22Rv1 (cell line): ENCODE data around the gene KIF12.

Source experiments
- ZFX ChIP-seq: fragments of 450-650 bp; IDR thresholded peaks from 2 replicates; pipeline ENCODE4 v1.6.1; 2017; ENCODE audit warnings: antibody characterized with exemption, borderline replicate concordance
- TF ChIP-seq, protein P1 (sequence below): fragments of 450-650 bp; IDR thresholded peaks from 2 replicates; pipeline ENCODE4 v1.5.1; 2017; ENCODE audit warnings: mild to moderate bottlenecking

DNA sequence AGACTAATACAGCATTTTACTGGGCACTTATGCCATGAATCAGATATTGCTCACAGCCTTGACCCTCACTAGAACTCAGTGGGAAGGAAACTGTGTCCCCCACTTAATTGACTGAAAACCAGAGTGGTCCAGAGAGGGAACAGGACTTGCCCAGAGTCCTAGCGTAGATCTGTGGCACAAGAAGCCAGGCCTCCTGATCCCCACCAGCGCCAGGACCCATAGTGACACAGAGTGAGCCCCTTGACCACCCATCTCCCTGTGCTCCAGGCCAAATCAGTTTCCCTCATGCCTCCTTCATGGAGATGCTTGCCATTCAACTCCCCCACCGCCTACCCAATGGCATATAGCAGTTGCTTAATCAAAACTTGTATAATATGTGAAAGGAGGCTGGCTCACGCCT, 8.3 kb downstream of the KIF12 start:
- TF ChIP-seq, protein P1, sequence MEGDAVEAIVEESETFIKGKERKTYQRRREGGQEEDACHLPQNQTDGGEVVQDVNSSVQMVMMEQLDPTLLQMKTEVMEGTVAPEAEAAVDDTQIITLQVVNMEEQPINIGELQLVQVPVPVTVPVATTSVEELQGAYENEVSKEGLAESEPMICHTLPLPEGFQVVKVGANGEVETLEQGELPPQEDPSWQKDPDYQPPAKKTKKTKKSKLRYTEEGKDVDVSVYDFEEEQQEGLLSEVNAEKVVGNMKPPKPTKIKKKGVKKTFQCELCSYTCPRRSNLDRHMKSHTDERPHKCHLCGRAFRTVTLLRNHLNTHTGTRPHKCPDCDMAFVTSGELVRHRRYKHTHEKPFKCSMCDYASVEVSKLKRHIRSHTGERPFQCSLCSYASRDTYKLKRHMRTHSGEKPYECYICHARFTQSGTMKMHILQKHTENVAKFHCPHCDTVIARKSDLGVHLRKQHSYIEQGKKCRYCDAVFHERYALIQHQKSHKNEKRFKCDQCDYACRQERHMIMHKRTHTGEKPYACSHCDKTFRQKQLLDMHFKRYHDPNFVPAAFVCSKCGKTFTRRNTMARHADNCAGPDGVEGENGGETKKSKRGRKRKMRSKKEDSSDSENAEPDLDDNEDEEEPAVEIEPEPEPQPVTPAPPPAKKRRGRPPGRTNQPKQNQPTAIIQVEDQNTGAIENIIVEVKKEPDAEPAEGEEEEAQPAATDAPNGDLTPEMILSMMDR: no peak
- no peak for TF ChIP-seq ZFX
